IMR-90 (cell line): ENCODE results near the gene L3MBTL4. TPM values are rescaled to one million over a fixed set of nuclear protein-coding genes. Genes with fewer than 3 reads are reported as not detected.

Source experiments
- ATAC-seq: fragments of 200-7000 bp; cut with Tn5 transposase; 2 replicates; pipeline ENCODE4 v1.9.1; 2020; ENCODE audit warnings: low read depth, mild to moderate bottlenecking, moderate library complexity
- BruUV-seq: library from RNA; stranded (reverse); fragments of 400-500 nt; replicated peaks from 2 replicates; lab custom pipeline; 2021; lab: Mats Ljungman, UMichigan
- CTCF ChIA-PET: fragments of 300-600 bp; formaldehyde crosslinking; extraction: SDS; loops from one replicate; lab custom pipeline; 2021; ENCODE audit warnings: antibody characterized with exemption; lab: Yijun Ruan, JAX
- POLR2A ChIA-PET: fragments of 300-600 bp; sonication (Branson Sonifier 250); formaldehyde crosslinking; loops from one replicate; lab custom pipeline; 2022; ENCODE audit warnings: antibody characterized with exemption; ENCODE audit not compliant: unreplicated experiment; lab: Charles Lee
- DNase-seq: peaks from one replicate; pipeline ENCODE4 v3.0.0; 2013
- H2AFZ ChIP-seq: replicated peaks from 2 replicates; pipeline ENCODE3; 2013; ENCODE audit warnings: low read length, mild to moderate bottlenecking; ENCODE audit not compliant: poor library complexity
- H2AK5ac ChIP-seq: 2 replicates; pipeline ENCODE4 v1.6.1; 2013; ENCODE audit warnings: low read depth, low read length, inconsistent platforms
- H2AK9ac ChIP-seq: replicated peaks from 2 replicates; pipeline ENCODE3; 2013; ENCODE audit warnings: mild to moderate bottlenecking, low read depth, low read length, moderate library complexity; ENCODE audit not compliant: poor library complexity
- H2BK120ac ChIP-seq: 2 replicates; pipeline ENCODE4 v1.6.1; 2013; ENCODE audit warnings: low read depth, low read length, inconsistent platforms
- H2BK15ac ChIP-seq: 3 replicates; pipeline ENCODE4 v1.6.1; 2013; ENCODE audit warnings: low read depth, low read length, inconsistent platforms
- H2BK20ac ChIP-seq: 2 replicates; pipeline ENCODE4 v1.6.1; 2013; ENCODE audit warnings: low read depth, mild to moderate bottlenecking, inconsistent platforms, low read length, moderate library complexity
- H2BK5ac ChIP-seq: 2 replicates; pipeline ENCODE4 v1.6.1; 2013; ENCODE audit warnings: mild to moderate bottlenecking, low read depth, low read length, inconsistent platforms; ENCODE audit not compliant: poor library complexity, severe bottlenecking
- H3K14ac ChIP-seq: replicated peaks from 2 replicates; pipeline ENCODE4 v1.6.1; 2013; ENCODE audit warnings: low read depth, low read length, inconsistent platforms
- H3K18ac ChIP-seq: 2 replicates; pipeline ENCODE4 v1.6.1; 2013; ENCODE audit warnings: low read depth, low read length, control low read depth
- H3K23ac ChIP-seq: 2 replicates; pipeline ENCODE4 v1.6.1; 2013; ENCODE audit warnings: low read depth, low read length, inconsistent platforms
- H3K27ac ChIP-seq: 2 replicates; pipeline ENCODE4 v1.5.1; 2013; ENCODE audit warnings: mild to moderate bottlenecking, control low read depth, low read length; ENCODE audit not compliant: insufficient read depth
- H3K27me3 ChIP-seq: 2 replicates; pipeline ENCODE4 v1.6.1; 2013; ENCODE audit warnings: low read length; ENCODE audit not compliant: control insufficient read depth, insufficient read depth
- H3K36me3 ChIP-seq: 2 replicates; pipeline ENCODE4 v1.6.1; 2013; ENCODE audit warnings: low read length, mixed read lengths; ENCODE audit not compliant: control insufficient read depth, insufficient read depth
- H3K4ac ChIP-seq: 2 replicates; pipeline ENCODE4 v1.6.1; 2013; ENCODE audit warnings: low read depth, low read length, inconsistent platforms
- H3K4me1 ChIP-seq: 2 replicates; pipeline ENCODE4 v1.6.1; 2013; ENCODE audit warnings: low read length, mixed read lengths; ENCODE audit not compliant: control insufficient read depth, insufficient read depth
- H3K4me2 ChIP-seq: 2 replicates; pipeline ENCODE4 v1.6.1; 2013; ENCODE audit warnings: low read depth, mild to moderate bottlenecking, control low read depth, low read length, moderate library complexity
- H3K4me3 ChIP-seq: 2 replicates; pipeline ENCODE4 v1.5.1; 2013; ENCODE audit warnings: low read depth, mild to moderate bottlenecking, control low read depth, low read length, moderate library complexity; ENCODE audit not compliant: insufficient read depth
- H3K56ac ChIP-seq: 2 replicates; pipeline ENCODE4 v1.6.1; 2013; ENCODE audit warnings: low read length, inconsistent platforms; ENCODE audit not compliant: insufficient read depth; ENCODE audit errors: extremely low read depth
- H3K79me1 ChIP-seq, 2 experiments: 2 replicates each; pipeline ENCODE4 v1.6.1; 2013; ENCODE audit warnings: low read length in 2 of 2, inconsistent platforms in 1 of 2, low read depth in 1 of 2
- H3K9ac ChIP-seq: 2 replicates; pipeline ENCODE4 v1.6.1; 2013; ENCODE audit warnings: low read depth, low read length, control low read depth
- H3K9me1 ChIP-seq: 2 replicates; pipeline ENCODE4 v1.6.1; 2013; ENCODE audit warnings: low read length, inconsistent platforms; ENCODE audit not compliant: insufficient read depth
- H3K9me3 ChIP-seq: 2 replicates; pipeline ENCODE4 v1.6.1; 2013; ENCODE audit warnings: low read length; ENCODE audit not compliant: control insufficient read depth, insufficient read depth
- H4K20me1 ChIP-seq: 2 replicates; pipeline ENCODE4 v1.6.1; 2013; ENCODE audit warnings: low read length, inconsistent platforms; ENCODE audit not compliant: insufficient read depth
- H4K5ac ChIP-seq: 2 replicates; pipeline ENCODE4 v1.6.1; 2013; ENCODE audit warnings: mild to moderate bottlenecking, low read depth, low read length, control low read depth
- H4K8ac ChIP-seq, 2 experiments: 2 replicates each; pipeline ENCODE4 v1.6.1; 2013; ENCODE audit warnings: low read depth in 2 of 2, low read length in 2 of 2, control low read depth in 1 of 2, inconsistent platforms in 1 of 2
- H4K91ac ChIP-seq: 2 replicates; pipeline ENCODE4 v1.6.1; 2013; ENCODE audit warnings: low read depth, low read length, inconsistent platforms; ENCODE audit not compliant: insufficient read depth
- BHLHE40 ChIP-seq: fragments of 150-350 bp; IDR thresholded peaks from 2 replicates; pipeline ENCODE4 v1.6.1; 2016; ENCODE audit warnings: mild to moderate bottlenecking, low read depth, low read length
- CEBPB ChIP-seq: IDR thresholded peaks from 2 replicates; pipeline ENCODE4 v1.6.1; 2012; ENCODE audit warnings: low read depth, low read length, improper control_type of control experiment
- CHD1 ChIP-seq: IDR thresholded peaks from 2 replicates; pipeline ENCODE4 v1.6.1; 2012; ENCODE audit warnings: low read depth, low read length, improper control_type of control experiment
- CTCF ChIP-seq: conservative IDR thresholded peaks from 2 replicates; pipeline ENCODE4 v1.5.1; 2012; ENCODE audit warnings: mild to moderate bottlenecking, low read depth, low read length, improper control_type of control experiment
- ELK1 ChIP-seq: fragments of 150-350 bp; IDR thresholded peaks from 2 replicates; pipeline ENCODE4 v1.6.1; 2016; ENCODE audit warnings: low read depth, mild to moderate bottlenecking, low read length, moderate library complexity, borderline replicate concordance
- FOS ChIP-seq: fragments of 150-350 bp; IDR thresholded peaks from 2 replicates; pipeline ENCODE4 v1.6.1; 2016; ENCODE audit warnings: low read depth, low read length
- MAFK ChIP-seq: IDR thresholded peaks from 2 replicates; pipeline ENCODE4 v1.6.1; 2012; ENCODE audit warnings: low read depth, low read length, improper control_type of control experiment
- MAZ ChIP-seq: IDR thresholded peaks from 2 replicates; pipeline ENCODE4 v1.6.1; 2012; ENCODE audit warnings: low read depth, mild to moderate bottlenecking, low read length, improper control_type of control experiment, moderate library complexity, borderline replicate concordance
- MXI1 ChIP-seq: IDR thresholded peaks from 2 replicates; pipeline ENCODE4 v1.6.1; 2012; ENCODE audit warnings: low read depth, mild to moderate bottlenecking, low read length, moderate library complexity, borderline replicate concordance
- NFE2L2 ChIP-seq: fragments of 150-350 bp; IDR thresholded peaks from 2 replicates; pipeline ENCODE4 v1.6.1; 2016; ENCODE audit warnings: low read depth, mild to moderate bottlenecking, low read length
- POLR2A ChIP-seq: IDR thresholded peaks from 2 replicates; pipeline ENCODE4 v1.6.1; 2012; ENCODE audit warnings: mild to moderate bottlenecking, low read depth, low read length
- RAD21 ChIP-seq: IDR thresholded peaks from 2 replicates; pipeline ENCODE4 v1.6.1; 2012; ENCODE audit warnings: low read length, improper control_type of control experiment
- RCOR1 ChIP-seq: IDR thresholded peaks from 2 replicates; pipeline ENCODE4 v1.6.1; 2012; ENCODE audit warnings: mild to moderate bottlenecking, low read length, improper control_type of control experiment; ENCODE audit not compliant: insufficient replicate concordance
- RFX5 ChIP-seq: IDR thresholded peaks from 2 replicates; pipeline ENCODE4 v1.8.0; 2012; ENCODE audit warnings: low read depth, mild to moderate bottlenecking, low read length, moderate library complexity
- SMC3 ChIP-seq: fragments of 150-350 bp; IDR thresholded peaks from 2 replicates; pipeline ENCODE4 v1.6.1; 2016; ENCODE audit warnings: low read depth, mild to moderate bottlenecking, antibody characterized with exemption, low read length, moderate library complexity
- USF2 ChIP-seq: fragments of 150-350 bp; IDR thresholded peaks from 2 replicates; pipeline ENCODE4 v1.6.1; 2017; ENCODE audit warnings: mild to moderate bottlenecking, antibody characterized with exemption, low read length, low read depth
- WGBS, 2 experiments: methylation state at CpG; one replicate each; pipeline versions ENCODE4 v1.1.5 to v1.1.7; 2013; ENCODE audit warnings: missing lambda C conversion rate in 2 of 2; ENCODE audit not compliant: insufficient read length in 1 of 2; ENCODE audit errors: extremely low coverage in 2 of 2; 5-methylcytosine and 5-hydroxymethylcytosine counted together
- dilution Hi-C: fragments of 300-500 bp; cut with HindIII; formaldehyde crosslinking; loops from one replicate; pipeline ENCODE4 v1.14.3; 2018; ENCODE audit warnings: low sequenced_read_pairs; ENCODE audit not compliant: unreplicated experiment
- in situ Hi-C: fragments of 300-500 bp; cut with MboI; formaldehyde crosslinking; loops from 3 replicates; pipeline ENCODE4 v1.14.3; 2019; ENCODE audit warnings: low sequenced_read_pairs, inconsistent platforms, mixed read lengths
- intact Hi-C: fragments of 100-400 bp; cut with micrococcal nuclease; formaldehyde crosslinking; loops from 2 replicates; pipeline ENCODE4 v1.10.0; 2022
- polyA plus RNA-seq, 3 experiments: library from polyadenylated mRNA; depleted of rRNA; stranded (reverse); fragments of >200 nt; gene quantifications; 2 replicates each; pipeline ENCODE4 v1.2.3, GENCODE V29; 2012; ENCODE audit warnings: low replicate concordance in 1 of 3
- total RNA-seq: library from RNA; depleted of rRNA; stranded (reverse); fragments of >200 nt; gene quantifications from 2 replicates; pipeline ENCODE4 v1.2.3, GENCODE V29; 2012

L3MBTL4 gene
- total and polyA plus RNA-seq, 2 of the 4 experiments (the other 2 are of a cell fraction) = under 0.01 to 0.02 TPM

GRCh38 chr18:5972298-5972697 is 442.4 kb downstream of the L3MBTL4 start:
- Histone ChIP-seq H2AFZ (no peak overlapping the region), H4K20me1 (no peaks in the 10 kb centered on the region), H3K9me1 (peaks cover 11% of the 10 kb centered on the region), H2BK120ac (no peak overlapping the region), H2BK15ac (no peak overlapping the region), H3K23ac (no peak overlapping the region), H3K36me3 (no peaks in the 10 kb centered on the region), H4K91ac (no peak overlapping the region), H3K9me3 (no peaks in the 10 kb centered on the region), H4K8ac (no peak overlapping the region), H3K56ac (no peak overlapping the region), H3K9ac (no peak overlapping the region), H4K5ac (no peak overlapping the region), H2AK5ac (no peak overlapping the region), H2BK20ac (no peak overlapping the region), H3K18ac (no peak overlapping the region), H2AK9ac (no peak overlapping the region), H3K79me1 (no peaks in the 10 kb centered on the region), H3K27me3 (0 out of 2 replicates have a peak, but pooled peaks cover 2% of the 10 kb centered on the region), H2BK5ac (no peak overlapping the region), H3K4me1 (peaks cover 5% of the 10 kb centered on the region), H3K4me2 (no peak overlapping the region), H3K4me3 (no peak overlapping the region), H3K4ac (no peak overlapping the region), H3K14ac (no peak overlapping the region), H3K27ac (no peak overlapping the region)
- POLR2A ChIA-PET = no interaction called here
- TF ChIP-seq ELK1 (no peak), USF2 (no peak), MXI1 (no peak), CEBPB (no peak), CTCF (no peak), SMC3 (no peak), CHD1 (no peak), MAZ (no peak), RAD21 (no peak), RFX5 (no peak), FOS (no peak), MAFK (no peak), BHLHE40 (no peak), RCOR1 (no peak), POLR2A (no peak), NFE2L2 (no peak)
- in situ Hi-C loops (no loop called here), intact Hi-C loops (no loop called here), dilution Hi-C loops (no loop called here)
- CTCF ChIA-PET = interaction anchor here (1.1 kb wide), 1 partner anchor 16 kb away, joined by 3 read pairs; no protein-coding TSS in a partner anchor
- ATAC-seq (no peak), DNase-seq (no peak)
- no CpG with 5 or more reads among the region's 7 CpGs for WGBS, 2 experiments
- no TSS peak for BruUV-seq
